ENCODE data around the gene PLCG2. TPM values are rescaled to one million over a fixed set of nuclear protein-coding genes. Genes with fewer than 3 reads are reported as not detected.

The PLCG2 gene
- total RNA-seq, 1 experiment from 2014 or later, result 14.4 TPM

DNA sequence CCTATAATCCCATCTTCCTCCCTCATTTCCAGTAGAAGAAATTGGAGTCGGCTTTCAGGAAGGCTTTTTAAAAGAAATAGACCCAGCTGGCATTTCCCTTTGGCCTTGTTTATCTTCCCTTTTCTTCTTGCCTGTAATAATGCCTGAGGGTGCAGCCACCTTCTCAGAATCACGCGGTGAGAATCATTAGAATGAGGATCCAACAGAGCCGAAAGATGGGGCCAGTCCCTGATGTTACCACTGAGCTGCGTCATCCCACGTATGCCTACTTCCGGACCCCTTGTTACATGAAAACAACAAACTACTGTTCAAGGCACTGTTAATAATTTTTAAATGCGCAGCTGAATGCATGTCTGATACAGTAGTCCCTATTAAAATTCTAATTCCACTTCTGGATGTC, 208.0 kb downstream of the PLCG2 start:
- Mint-ChIP-seq H3K36me3 (ENCODE audit: insufficient read depth, unreplicated experiment) (no peaks in the 10 kb centered on the region), H3K4me3 (ENCODE audit: unreplicated experiment) (no peak overlapping the region), H3K9me3 (ENCODE audit: unreplicated experiment) (no peaks in the 10 kb centered on the region), H3K27me3 (ENCODE audit: insufficient read depth, unreplicated experiment) (peaks cover 2% of the 10 kb centered on the region), H3K4me1 (ENCODE audit: low read depth, unreplicated experiment) (peaks cover 12% of the 10 kb centered on the region), H3K27ac (ENCODE audit: unreplicated experiment) (no peak overlapping the region)
- CTCF ChIA-PET, result interaction anchor here (0.9 kb wide), 1 partner anchor 243 kb away, joined by 3 read pairs; no protein-coding TSS in a partner anchor
- BruUV-seq (replicated peaks), result no TSS peak
- H3K4me3 ChIP-seq (ENCODE audit: low read depth, low read length), result no peak overlapping the region
- H3K36me3 ChIP-seq (ENCODE audit: control insufficient read depth, insufficient read depth, low read length), result no peaks in the 10 kb centered on the region
- POLR2A ChIA-PET, result no interaction called here
- peaks cover 16% of the 10 kb centered on the region for H3K4me1 ChIP-seq
- DNase-seq, result no peak
- no peaks in the 10 kb centered on the region; the same call in 1 of the 2 replicates for H3K27me3 ChIP-seq (replicated peaks; ENCODE audit: control insufficient read depth, insufficient read depth, low read length)
- intact Hi-C loops (cut with micrococcal nuclease; ENCODE audit: unreplicated experiment), result no loop called here
- H3K9me3 ChIP-seq, result no peaks in the 10 kb centered on the region
- TF ChIP-seq CTCF (IDR thresholded peaks at IDR 0.05; ENCODE audit: insufficient read depth in 1 of 2, low read depth in 1 of 2, low read length in 1 of 2, severe bottlenecking in 1 of 2, unreplicated experiment in 1 of 2), result no peak

- no peak for DNase-seq
- peaks cover 12% of the 10 kb centered on the region for H3K4me1 Mint-ChIP-seq (ENCODE audit: low read depth, unreplicated experiment)
These were observed 208.6 kb downstream of the PLCG2 start for GRCh38 chr16:81987706-81988105.

DNA sequence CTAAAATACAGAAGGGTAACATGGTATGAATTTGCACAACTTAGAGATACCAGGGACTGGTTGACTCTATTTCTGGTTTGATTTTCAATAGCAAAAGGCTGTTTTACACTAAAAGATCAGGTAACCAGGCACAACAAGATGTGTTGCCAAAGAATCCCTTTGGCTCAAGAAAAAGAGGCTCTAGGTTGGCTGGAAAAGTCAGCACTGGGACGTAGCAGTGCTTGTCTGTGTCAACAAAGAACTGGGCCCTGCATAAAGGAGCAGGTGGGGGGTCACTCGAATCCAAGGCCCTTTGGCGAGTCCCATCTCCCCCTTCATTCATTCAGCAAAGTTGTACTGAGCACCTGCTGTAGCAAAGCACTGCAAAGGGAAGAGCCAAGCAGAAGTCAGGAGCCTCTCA, 213.8 kb downstream of the PLCG2 start:
- H3K27ac Mint-ChIP-seq (ENCODE audit: unreplicated experiment), result no peak overlapping the region
- H3K27me3 Mint-ChIP-seq (ENCODE audit: insufficient read depth, unreplicated experiment), result no peaks in the 10 kb centered on the region
- Histone ChIP-seq H3K9me3 (no peaks in the 10 kb centered on the region), H3K4me1 (peaks cover 31% of the 10 kb centered on the region), H3K4me3 (ENCODE audit: low read depth, low read length) (no peak overlapping the region), H3K27me3 (replicated peaks; ENCODE audit: control insufficient read depth, insufficient read depth, low read length) (no peaks in the 10 kb centered on the region; the same call in 1 of the 2 replicates), H3K36me3 (ENCODE audit: control insufficient read depth, insufficient read depth, low read length) (no peaks in the 10 kb centered on the region)
- ChIA-PET CTCF (interaction anchor here (0.6 kb wide), 1 partner anchor 237 kb away, joined by 3 read pairs; no protein-coding TSS in a partner anchor), POLR2A (no interaction called here)
- H3K4me1 Mint-ChIP-seq (ENCODE audit: low read depth, unreplicated experiment), result peaks cover 27% of the 10 kb centered on the region
- H3K9me3 Mint-ChIP-seq (ENCODE audit: unreplicated experiment), result no peaks in the 10 kb centered on the region
- intact Hi-C loops (cut with micrococcal nuclease; ENCODE audit: unreplicated experiment), result no loop called here
- TF ChIP-seq CTCF (IDR thresholded peaks at IDR 0.05; ENCODE audit: insufficient read depth in 1 of 2, low read depth in 1 of 2, low read length in 1 of 2, severe bottlenecking in 1 of 2, unreplicated experiment in 1 of 2), result no peak
- no peaks in the 10 kb centered on the region for H3K36me3 Mint-ChIP-seq (ENCODE audit: insufficient read depth, unreplicated experiment)
- no peak for DNase-seq
- BruUV-seq (replicated peaks), result no TSS peak
- no peak overlapping the region for H3K4me3 Mint-ChIP-seq (ENCODE audit: unreplicated experiment)

More at GRCh38 chr16:81987706-81988105, 208.6 kb downstream of the PLCG2 start:
- no peaks in the 10 kb centered on the region for H3K9me3 Mint-ChIP-seq (ENCODE audit: unreplicated experiment)
- ChIA-PET CTCF (interaction anchor here (0.7 kb wide), 1 partner anchor 335 kb away, joined by 3 read pairs; no protein-coding TSS in a partner anchor), POLR2A (no interaction called here)
- H3K4me3 ChIP-seq (ENCODE audit: low read depth, low read length), result no peak overlapping the region
- no peak overlapping the region for H3K4me3 Mint-ChIP-seq (ENCODE audit: unreplicated experiment)
- no peak overlapping the region for H3K27ac Mint-ChIP-seq (ENCODE audit: unreplicated experiment)
- H3K4me1 ChIP-seq, result peaks cover 18% of the 10 kb centered on the region
- no peaks in the 10 kb centered on the region; the same call in 1 of the 2 replicates for H3K27me3 ChIP-seq (replicated peaks; ENCODE audit: control insufficient read depth, insufficient read depth, low read length)
- TF ChIP-seq CTCF (IDR thresholded peaks at IDR 0.05; ENCODE audit: insufficient read depth in 1 of 2, low read depth in 1 of 2, low read length in 1 of 2, severe bottlenecking in 1 of 2, unreplicated experiment in 1 of 2), result no peak
- BruUV-seq (replicated peaks), result no TSS peak
- H3K36me3 Mint-ChIP-seq (ENCODE audit: insufficient read depth, unreplicated experiment), result no peaks in the 10 kb centered on the region
- H3K27me3 Mint-ChIP-seq (ENCODE audit: insufficient read depth, unreplicated experiment), result peaks cover 2% of the 10 kb centered on the region
- intact Hi-C loops (cut with micrococcal nuclease; ENCODE audit: unreplicated experiment), result no loop called here
- H3K9me3 ChIP-seq, result no peaks in the 10 kb centered on the region
- H3K36me3 ChIP-seq (ENCODE audit: control insufficient read depth, insufficient read depth, low read length), result no peaks in the 10 kb centered on the region

Measured in Caco-2 (cell line).